Upper lobe of left lung (tissue), 4 donors: ENCODE measurements around the gene SLC25A41.

Source experiments
- EP300 ChIP-seq, 4 donors: sonication (generic); formaldehyde crosslinking; IDR thresholded peaks; one replicate each; pipeline ENCODE4 v1.5.1; 2017; ENCODE audit warnings: antibody characterized with exemption in 4 of 4, control low read depth in 2 of 4
- POLR2A ChIP-seq, 4 donors: fragments of 450-650 bp; IDR thresholded peaks; one replicate each; pipeline ENCODE4 v1.5.1; 2016 to 2017; ENCODE audit warnings: antibody characterized with exemption in 4 of 4, mild to moderate bottlenecking in 2 of 4
- POLR2AphosphoS5 ChIP-seq, 2 donors: sonication (generic); formaldehyde crosslinking; IDR thresholded peaks; one replicate each; pipeline ENCODE4 v1.5.1; 2017; ENCODE audit warnings: antibody characterized with exemption in 2 of 2

- TF ChIP-seq POLR2AphosphoS5 (IDR thresholded peaks at IDR 0.05) (no peak), EP300 (IDR thresholded peaks at IDR 0.05) (no peak), POLR2A (IDR thresholded peaks at IDR 0.05) (no peak)
Observed at GRCh38 chr19:6396305-6396704, 37.3 kb downstream of the SLC25A41 start.
